GM18517 (cell line): ENCODE data around the gene LCMT1.

Source experiments
- ATAC-seq: cut with Tn5 transposase; IDR thresholded peaks from one replicate; pipeline ENCODE4 v1.9.1; 2021; ENCODE audit warnings: mild to moderate bottlenecking, moderate library complexity; ENCODE audit not compliant: unreplicated experiment

LCMT1 gene

GRCh38 chr16:25192096-25192495 lies 80.6 kb downstream of the LCMT1 start:
- no peak for ATAC-seq

GRCh38 chr16:25194273-25194878 lies 82.8 kb downstream of the LCMT1 start:
- no peak for ATAC-seq

- ATAC-seq, result no peak
Measured at GRCh38 chr16:25198021-25198420, 86.5 kb downstream of the LCMT1 start.

GRCh38 chr16:25199457-25199856 lies 87.9 kb downstream of the LCMT1 start:
- no peak for ATAC-seq

GRCh38 chr16:25210758-25211157 lies 99.2 kb downstream of the LCMT1 start:
- ATAC-seq, result no peak

- no peak for ATAC-seq
Measured at GRCh38 chr16:25212636-25213035, 101.1 kb downstream of the LCMT1 start.

GRCh38 chr16:25213709-25214397 lies 102.3 kb downstream of the LCMT1 start:
- no peak for ATAC-seq

- ATAC-seq, result no peak
Measured at GRCh38 chr16:25217112-25217511, 105.6 kb downstream of the LCMT1 start.

GRCh38 chr16:25217921-25218320 lies 106.4 kb downstream of the LCMT1 start:
- no peak for ATAC-seq

GRCh38 chr16:25219070-25219737 lies 107.7 kb downstream of the LCMT1 start:
- no peak for ATAC-seq

GRCh38 chr16:25222959-25223358 lies 111.4 kb downstream of the LCMT1 start:
- ATAC-seq, result no peak

- no peak for ATAC-seq
Measured at GRCh38 chr16:25223964-25224363, 112.4 kb downstream of the LCMT1 start.

GRCh38 chr16:25224731-25225319 lies 113.3 kb downstream of the LCMT1 start:
- no peak for ATAC-seq
